GM12878 (cell line): Measurements from ENCODE around the gene MAST4. TPM values are rescaled to one million over a fixed set of nuclear protein-coding genes. Genes with fewer than 3 reads are reported as not detected.

Source experiments
- ATAC-seq: fragments of 200-7000 bp; cut with Tn5 transposase; 3 replicates; pipeline ENCODE4 v1.9.1; 2020; ENCODE audit warnings: mild to moderate bottlenecking, moderate library complexity
- BruUV-seq: library from RNA; stranded (reverse); fragments of 400-500 nt; replicated peaks from 2 replicates; lab custom pipeline; 2021; lab: Mats Ljungman, UMichigan
- CTCF ChIA-PET: fragments of 300-600 bp; sonication (Branson Sonifier 250); formaldehyde crosslinking; extraction: SDS; loops from one replicate; lab custom pipeline; 2021; ENCODE audit warnings: inconsistent platforms; lab: Yijun Ruan, JAX
- POLR2A ChIA-PET: fragments of 350-600 bp; formaldehyde crosslinking; extraction: SDS; loops from one replicate; lab custom pipeline; 2021; ENCODE audit warnings: inconsistent platforms; lab: Charles Lee
- RAD21 ChIA-PET: fragments of 300-600 bp; sonication (Branson Sonifier 250); formaldehyde crosslinking; loops from one replicate; lab custom pipeline; 2023; ENCODE audit warnings: antibody characterized with exemption; ENCODE audit not compliant: unreplicated experiment; lab: Charles Lee
- SMC1A ChIA-PET: fragments of 300-600 bp; sonication (Branson Sonifier 250); formaldehyde crosslinking; loops from one replicate; lab custom pipeline; 2023; ENCODE audit not compliant: unreplicated experiment, uncharacterized antibody; lab: Charles Lee
- DNase-seq: peaks from one replicate; pipeline ENCODE4 v3.0.0-alpha.2; 2011; ENCODE audit warnings: low read depth, low spot score
- FAIRE-seq: peaks from 3 replicates; lab custom pipeline; 2011; peaks lifted over from hg19 to GRCh38; lab: Jason Lieb, UNC
- H2AFZ ChIP-seq: 2 replicates; pipeline ENCODE4 v1.6.0; 2011; ENCODE audit warnings: low read depth, low read length, control low read depth; ENCODE audit not compliant: control insufficient read depth
- H3K27ac ChIP-seq: 2 replicates; pipeline ENCODE4 v1.5.1; 2011; ENCODE audit warnings: control low read depth; ENCODE audit not compliant: control insufficient read depth, insufficient read depth
- H3K27me3 ChIP-seq, 2 experiments: replicated peaks in 1 of 2; 2 replicates each; pipeline versions ENCODE4 v1.6.0 to v1.6.1; 2011; ENCODE audit warnings: low read length in 1 of 2; ENCODE audit not compliant: control insufficient read depth in 2 of 2, insufficient read depth in 2 of 2
- H3K36me3 ChIP-seq, 2 experiments: 2 replicates each; pipeline ENCODE4 v1.5.1; 2011; ENCODE audit warnings: low read length in 1 of 2; ENCODE audit not compliant: control insufficient read depth in 2 of 2, insufficient read depth in 2 of 2
- H3K4me1 ChIP-seq: 2 replicates; pipeline ENCODE4 v1.6.1; 2011; ENCODE audit warnings: mild to moderate bottlenecking, low read length, moderate library complexity, mixed read lengths; ENCODE audit not compliant: control insufficient read depth, insufficient read depth
- H3K4me2 ChIP-seq: 2 replicates; pipeline ENCODE4 v1.6.0; 2011; ENCODE audit warnings: control low read depth; ENCODE audit not compliant: control insufficient read depth, insufficient read depth
- H3K4me3 ChIP-seq: fragments of 200-600 bp; sonication (generic); 2 replicates; pipeline ENCODE4 v1.5.1; 2016
- H3K79me2 ChIP-seq: 2 replicates; pipeline ENCODE4 v1.6.0; 2011; ENCODE audit warnings: low read length; ENCODE audit not compliant: control insufficient read depth, insufficient read depth
- H3K9ac ChIP-seq: 2 replicates; pipeline ENCODE4 v1.8.0; 2011; ENCODE audit warnings: low read length, control low read depth, mixed read lengths; ENCODE audit not compliant: control insufficient read depth, insufficient read depth
- H3K9me3 ChIP-seq: replicated peaks from 3 replicates; pipeline ENCODE4 v1.5.1; 2011; ENCODE audit warnings: mild to moderate bottlenecking, low read length; ENCODE audit not compliant: control insufficient read depth, insufficient read depth
- H4K20me1 ChIP-seq: 2 replicates; pipeline ENCODE4 v1.6.0; 2011; ENCODE audit not compliant: control insufficient read depth, insufficient read depth
- DPF2 ChIP-seq: fragments of 450-650 bp; IDR thresholded peaks from 2 replicates; pipeline ENCODE4 v1.6.1; 2017; ENCODE audit warnings: mild to moderate bottlenecking
- HDGF ChIP-seq: fragments of 450-650 bp; IDR thresholded peaks from 2 replicates; pipeline ENCODE4 v1.6.1; 2016; ENCODE audit warnings: antibody characterized with exemption
- KLF5 ChIP-seq: fragments of 450-650 bp; IDR thresholded peaks from 2 replicates; pipeline ENCODE4 v1.6.1; 2014; ENCODE audit warnings: mild to moderate bottlenecking; ENCODE audit not compliant: partially characterized antibody
- WGBS: methylation state at CpG from one replicate; pipeline ENCODE4 v1.1.6; 2016; ENCODE audit warnings: low lambda C conversion rate; ENCODE audit not compliant: insufficient replicate concordance, insufficient coverage; ENCODE audit errors: missing lambda C conversion rate; 5-methylcytosine and 5-hydroxymethylcytosine counted together
- in situ Hi-C: fragments of 300-500 bp; cut with MboI; formaldehyde crosslinking; loops from 9 replicates; pipeline ENCODE4 v1.14.3; 2018; ENCODE audit warnings: mixed read lengths
- intact Hi-C: fragments of 100-400 bp; cut with micrococcal nuclease; formaldehyde crosslinking; loops from one replicate; pipeline ENCODE4 v1.14.2; 2022; ENCODE audit not compliant: unreplicated experiment
- polyA plus RNA-seq, 11 experiments: library from polyadenylated mRNA; depleted of rRNA in 4 of 11; unstranded in 6 of 11; stranded (reverse) in 5 of 11; fragments of >200 nt; fragmentation: Nextera tagmentation in 4 of 11; fragmentation: Illumina TruSeq in 1 of 11; extraction: Ambion mirVana in 4 of 11; extraction: Trizol in 1 of 11; gene quantifications; 1 replicate in 1 of 11; 2 replicates in 10 of 11; pipeline versions ENCODE4 v1.2.1 to v1.2.3, GENCODE V29; 2011 to 2016; ENCODE audit warnings: inconsistent platforms in 2 of 11, missing spikeins in 2 of 11, low read depth in 1 of 11
- total RNA-seq, 4 experiments: library from RNA; depleted of rRNA in 3 of 4; stranded (reverse); fragments of >200 nt in 3 of 4; fragmentation: Illumina TruSeq in 1 of 4; extraction: Trizol in 1 of 4; gene quantifications; 2 replicates each; pipeline versions ENCODE4 v1.2.1 to v1.2.3, GENCODE V29; 2013 to 2021
- TF ChIP-seq, protein P1 (sequence below): fragments of 450-650 bp; IDR thresholded peaks from 2 replicates; pipeline ENCODE4 v1.6.1; 2017; ENCODE audit warnings: mild to moderate bottlenecking, moderate library complexity

Gene MAST4
- total and polyA plus RNA-seq, 10 of the 15 experiments (the other 5 are each of a cell fraction or from before 2014, with no cell fraction given), result 0.02 to 1.6 (median 0.29) TPM; not detected in 1

DNA sequence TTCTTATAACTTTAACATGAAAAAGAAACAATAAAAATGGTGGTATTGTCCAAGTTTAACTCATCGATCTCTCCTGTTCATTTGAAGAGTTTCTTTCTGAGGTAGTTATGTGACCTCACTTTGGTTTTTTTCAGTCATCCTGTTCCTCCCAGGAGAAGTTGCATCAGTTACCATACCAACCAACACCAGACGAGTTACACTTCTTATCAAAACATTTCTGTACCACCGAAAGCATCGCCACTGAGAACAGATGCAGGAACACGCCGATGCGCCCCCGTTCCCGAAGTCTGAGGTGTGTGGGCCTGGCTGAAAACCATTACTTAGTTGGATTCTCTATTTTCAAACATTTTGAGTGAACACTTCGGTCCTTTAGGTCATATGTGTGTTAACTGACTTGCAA is 504.1 kb downstream of the MAST4 start:
- RAD21 ChIA-PET, result no interaction called here
- H2AFZ ChIP-seq, result no peak overlapping the region
- TF ChIP-seq HDGF, result no peak
- TF ChIP-seq DPF2, result no peak
- no peak for TF ChIP-seq KLF5
- TF ChIP-seq, protein P1, sequence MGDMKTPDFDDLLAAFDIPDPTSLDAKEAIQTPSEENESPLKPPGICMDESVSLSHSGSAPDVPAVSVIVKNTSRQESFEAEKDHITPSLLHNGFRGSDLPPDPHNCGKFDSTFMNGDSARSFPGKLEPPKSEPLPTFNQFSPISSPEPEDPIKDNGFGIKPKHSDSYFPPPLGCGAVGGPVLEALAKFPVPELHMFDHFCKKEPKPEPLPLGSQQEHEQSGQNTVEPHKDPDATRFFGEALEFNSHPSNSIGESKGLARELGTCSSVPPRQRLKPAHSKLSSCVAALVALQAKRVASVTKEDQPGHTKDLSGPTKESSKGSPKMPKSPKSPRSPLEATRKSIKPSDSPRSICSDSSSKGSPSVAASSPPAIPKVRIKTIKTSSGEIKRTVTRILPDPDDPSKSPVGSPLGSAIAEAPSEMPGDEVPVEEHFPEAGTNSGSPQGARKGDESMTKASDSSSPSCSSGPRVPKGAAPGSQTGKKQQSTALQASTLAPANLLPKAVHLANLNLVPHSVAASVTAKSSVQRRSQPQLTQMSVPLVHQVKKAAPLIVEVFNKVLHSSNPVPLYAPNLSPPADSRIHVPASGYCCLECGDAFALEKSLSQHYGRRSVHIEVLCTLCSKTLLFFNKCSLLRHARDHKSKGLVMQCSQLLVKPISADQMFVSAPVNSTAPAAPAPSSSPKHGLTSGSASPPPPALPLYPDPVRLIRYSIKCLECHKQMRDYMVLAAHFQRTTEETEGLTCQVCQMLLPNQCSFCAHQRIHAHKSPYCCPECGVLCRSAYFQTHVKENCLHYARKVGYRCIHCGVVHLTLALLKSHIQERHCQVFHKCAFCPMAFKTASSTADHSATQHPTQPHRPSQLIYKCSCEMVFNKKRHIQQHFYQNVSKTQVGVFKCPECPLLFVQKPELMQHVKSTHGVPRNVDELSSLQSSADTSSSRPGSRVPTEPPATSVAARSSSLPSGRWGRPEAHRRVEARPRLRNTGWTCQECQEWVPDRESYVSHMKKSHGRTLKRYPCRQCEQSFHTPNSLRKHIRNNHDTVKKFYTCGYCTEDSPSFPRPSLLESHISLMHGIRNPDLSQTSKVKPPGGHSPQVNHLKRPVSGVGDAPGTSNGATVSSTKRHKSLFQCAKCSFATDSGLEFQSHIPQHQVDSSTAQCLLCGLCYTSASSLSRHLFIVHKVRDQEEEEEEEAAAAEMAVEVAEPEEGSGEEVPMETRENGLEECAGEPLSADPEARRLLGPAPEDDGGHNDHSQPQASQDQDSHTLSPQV, result no peak
- CTCF ChIA-PET, result no interaction called here
- no peaks in the 10 kb centered on the region for H3K4me1 ChIP-seq
- no peak for FAIRE-seq
- no peak overlapping the region for H3K4me2 ChIP-seq
- no peak overlapping the region for H3K27ac ChIP-seq
- H3K9ac ChIP-seq, result no peak overlapping the region
- no peaks in the 10 kb centered on the region for H3K79me2 ChIP-seq
- H3K4me3 ChIP-seq, result no peak overlapping the region
- 5% methylated on average over 10 of the region's 10 CpGs for WGBS
- no peak for ATAC-seq
- DNase-seq, result no peak
- H3K36me3 ChIP-seq, result no peaks in the 10 kb centered on the region
- H3K27me3 ChIP-seq, result no peaks in the 10 kb centered on the region; a peak in 1 of 4 replicates
- H4K20me1 ChIP-seq, result no peaks in the 10 kb centered on the region
- in situ Hi-C loops, result no loop called here
- POLR2A ChIA-PET, result no interaction called here
- H3K9me3 ChIP-seq, result no peaks in the 10 kb centered on the region
- intact Hi-C loops, result no loop called here
- no TSS peak for BruUV-seq
- SMC1A ChIA-PET, result no interaction called here
